HUES64 (cell line): Measurements from ENCODE around the gene CLNK.

ENCODE experiments used
- H3K27ac ChIP-seq: 2 replicates; pipeline ENCODE4 v1.7.0; 2013; ENCODE audit warnings: low read depth, low read length, inconsistent platforms
- H3K27me3 ChIP-seq: 2 replicates; pipeline ENCODE4 v1.6.1; 2013; ENCODE audit warnings: mild to moderate bottlenecking, low read length; ENCODE audit not compliant: insufficient read depth
- H3K36me3 ChIP-seq: 2 replicates; pipeline ENCODE4 v1.6.1; 2013; ENCODE audit warnings: mild to moderate bottlenecking, low read length; ENCODE audit not compliant: insufficient read depth
- H3K4me1 ChIP-seq: 2 replicates; pipeline ENCODE4 v1.6.1; 2013; ENCODE audit warnings: mild to moderate bottlenecking, low read length, moderate library complexity; ENCODE audit not compliant: insufficient read depth
- H3K4me3 ChIP-seq: 2 replicates; pipeline ENCODE4 v1.5.1; 2013; ENCODE audit warnings: mild to moderate bottlenecking, low read length, moderate library complexity
- H3K9ac ChIP-seq: 2 replicates; pipeline ENCODE4 v1.6.1; 2013; ENCODE audit warnings: mild to moderate bottlenecking, low read depth, low read length
- H3K9me3 ChIP-seq: 2 replicates; pipeline ENCODE4 v1.6.1; 2013; ENCODE audit warnings: low read depth, low read length; ENCODE audit not compliant: insufficient read depth
- WGBS: fragments of 150-250, 120-280 bp; methylation state at CpG from one replicate; pipeline ENCODE4 v1.1.7; 2013; ENCODE audit warnings: missing lambda C conversion rate; 5-methylcytosine and 5-hydroxymethylcytosine counted together

Gene CLNK

DNA sequence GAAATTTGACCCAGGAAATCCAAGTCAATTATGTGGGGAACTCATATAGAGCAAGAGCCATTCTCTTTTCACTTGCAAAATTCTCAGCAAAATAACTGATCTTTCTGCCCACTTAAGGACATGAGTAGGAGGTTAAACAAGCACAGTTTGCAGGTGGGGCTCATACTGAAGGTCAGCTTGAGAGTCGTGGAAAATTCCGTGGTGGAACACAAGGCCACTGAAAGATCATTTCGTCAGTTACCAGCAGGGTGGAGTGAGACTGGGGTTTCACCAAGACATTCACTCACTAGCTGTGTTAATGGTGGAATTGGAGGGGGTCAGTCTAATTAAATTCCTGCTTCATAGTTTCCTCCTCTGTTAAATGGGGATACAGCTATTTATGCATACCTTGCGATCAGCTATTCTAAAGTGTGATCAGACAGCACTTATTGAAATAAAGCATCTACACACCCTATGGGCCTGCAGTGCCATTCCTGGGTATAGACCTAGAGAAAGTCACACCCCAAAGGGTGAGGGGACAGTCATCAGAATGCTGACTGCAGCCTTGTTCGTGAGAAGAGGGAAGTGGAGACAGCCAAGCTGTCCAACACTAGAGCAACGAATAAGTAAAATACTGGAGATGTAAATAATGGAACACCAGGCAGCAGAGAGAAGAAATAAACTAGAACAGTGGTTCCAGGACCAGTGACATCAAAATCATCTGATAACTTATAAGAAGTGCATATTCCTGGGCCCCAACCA, 42.7 kb upstream of the CLNK start:
- 75% methylated on average over 6 of the region's 6 CpGs for WGBS
- H3K4me1 ChIP-seq, result no peaks in the 10 kb centered on the region; the same call in 1 of the 2 replicates
- no peak overlapping the region for H3K27ac ChIP-seq
- no peak overlapping the region for H3K9ac ChIP-seq
- no peak overlapping the region for H3K4me3 ChIP-seq
- H3K36me3 ChIP-seq, result no peaks in the 10 kb centered on the region
- H3K27me3 ChIP-seq, result no peaks in the 10 kb centered on the region
- no peaks in the 10 kb centered on the region for H3K9me3 ChIP-seq

DNA sequence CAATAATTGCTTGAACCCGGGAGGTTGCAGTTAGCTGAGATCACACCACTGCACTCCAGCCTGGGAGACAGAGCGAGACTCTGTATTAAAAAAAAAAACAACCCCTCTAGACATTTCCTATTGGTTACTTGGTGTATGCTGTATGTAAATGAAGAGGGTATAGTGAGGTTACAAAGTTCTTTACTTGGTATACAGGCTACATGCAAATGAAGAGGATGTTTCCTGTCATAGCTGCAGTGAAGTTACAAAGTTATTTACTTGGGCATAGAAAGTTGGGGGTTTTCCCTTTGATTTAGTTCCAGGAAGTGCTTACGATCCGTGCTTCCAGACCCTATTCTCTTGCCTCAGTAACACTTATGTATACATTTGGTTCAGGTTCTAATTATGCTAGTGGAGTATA, 38.4 kb upstream of the CLNK start:
- 87% methylated on average over 3 of the region's 4 CpGs for WGBS
- Histone ChIP-seq H3K9me3 (no peaks in the 10 kb centered on the region), H3K9ac (no peak overlapping the region), H3K27ac (no peak overlapping the region), H3K36me3 (no peaks in the 10 kb centered on the region), H3K4me1 (no peaks in the 10 kb centered on the region; the same call in 1 of the 2 replicates), H3K4me3 (no peak overlapping the region), H3K27me3 (no peaks in the 10 kb centered on the region)

DNA sequence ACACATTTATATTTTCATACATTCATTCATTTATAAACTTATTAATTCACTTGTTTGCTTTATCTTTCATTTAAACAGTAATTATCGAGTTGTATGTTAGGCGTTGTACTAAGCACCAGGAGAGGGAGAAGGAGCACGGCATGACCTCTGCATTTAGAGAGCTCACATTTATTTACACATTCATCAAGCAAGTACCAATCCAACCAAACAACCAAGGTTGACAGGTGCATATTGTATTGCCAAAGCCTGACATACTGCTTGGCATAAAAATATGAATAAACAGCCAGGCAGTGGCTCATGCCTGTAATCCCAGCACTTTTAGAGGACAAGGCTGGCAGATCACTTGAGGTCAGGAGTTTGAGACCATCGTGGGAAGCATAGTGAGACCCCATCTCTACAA, 37.0 kb upstream of the CLNK start:
- no peaks in the 10 kb centered on the region for H3K9me3 ChIP-seq
- 100% methylated on average over 3 of the region's 4 CpGs for WGBS
- no peaks in the 10 kb centered on the region; the same call in 1 of the 2 replicates for H3K4me1 ChIP-seq
- H3K36me3 ChIP-seq, result no peaks in the 10 kb centered on the region
- H3K27ac ChIP-seq, result no peak overlapping the region
- no peaks in the 10 kb centered on the region for H3K27me3 ChIP-seq
- H3K4me3 ChIP-seq, result no peak overlapping the region
- no peak overlapping the region for H3K9ac ChIP-seq

DNA sequence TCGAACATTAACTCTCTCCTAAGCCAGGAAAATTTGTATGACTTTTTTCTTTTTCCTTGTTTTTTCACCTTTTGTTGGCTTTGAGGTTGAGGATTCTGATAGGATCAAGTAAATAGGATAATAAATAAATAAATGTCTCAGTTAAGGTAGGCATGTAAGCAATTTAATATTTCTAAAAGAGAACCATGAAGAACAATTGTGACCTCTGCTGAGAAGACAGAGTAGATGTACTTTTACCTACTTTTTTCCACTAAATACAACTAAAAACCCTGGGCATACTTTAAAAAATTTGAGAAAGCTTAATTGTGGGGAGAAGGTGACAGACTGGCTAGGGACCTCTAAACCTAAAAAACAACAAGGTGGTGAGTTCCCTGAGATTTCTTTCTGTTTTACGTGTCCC, 31.6 kb upstream of the CLNK start:
- Histone ChIP-seq H3K27me3 (no peaks in the 10 kb centered on the region), H3K4me1 (peaks cover 7% of the 10 kb centered on the region; the same call in 1 of the 2 replicates), H3K9me3 (0 out of 2 replicates have a peak, but pooled peaks cover 2% of the 10 kb centered on the region), H3K4me3 (no peak overlapping the region), H3K27ac (no peak overlapping the region), H3K9ac (no peak overlapping the region), H3K36me3 (no peaks in the 10 kb centered on the region)
- 77% methylated on average over 2 of the region's 2 CpGs for WGBS

DNA sequence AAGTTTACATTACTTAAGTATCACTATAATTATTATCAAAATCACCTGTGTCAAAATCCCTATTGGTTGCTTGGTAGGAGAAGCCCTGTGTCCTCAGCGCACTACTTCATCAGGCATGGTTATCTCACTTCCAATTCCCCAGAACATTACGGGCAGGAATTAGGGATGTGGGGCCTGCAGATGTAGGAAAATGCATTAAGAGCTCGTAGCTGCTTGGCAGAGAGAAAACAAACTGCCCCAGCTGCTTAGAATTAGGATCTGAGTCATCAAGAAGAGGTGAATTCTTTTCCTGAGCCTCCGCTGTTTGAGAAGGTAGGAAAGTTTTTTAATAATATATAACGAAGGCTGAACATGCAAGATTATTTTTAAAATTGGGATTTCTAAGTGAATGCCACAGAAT, 31.1 kb upstream of the CLNK start:
- H3K27ac ChIP-seq, result no peak overlapping the region
- H3K4me1 ChIP-seq, result peaks cover 7% of the 10 kb centered on the region; the same call in 1 of the 2 replicates
- no peak overlapping the region for H3K9ac ChIP-seq
- WGBS, result 71% methylated on average over 5 of the region's 5 CpGs
- H3K27me3 ChIP-seq, result no peaks in the 10 kb centered on the region
- H3K9me3 ChIP-seq, result 0 out of 2 replicates have a peak, but pooled peaks cover 2% of the 10 kb centered on the region
- no peak overlapping the region for H3K4me3 ChIP-seq
- no peaks in the 10 kb centered on the region for H3K36me3 ChIP-seq

DNA sequence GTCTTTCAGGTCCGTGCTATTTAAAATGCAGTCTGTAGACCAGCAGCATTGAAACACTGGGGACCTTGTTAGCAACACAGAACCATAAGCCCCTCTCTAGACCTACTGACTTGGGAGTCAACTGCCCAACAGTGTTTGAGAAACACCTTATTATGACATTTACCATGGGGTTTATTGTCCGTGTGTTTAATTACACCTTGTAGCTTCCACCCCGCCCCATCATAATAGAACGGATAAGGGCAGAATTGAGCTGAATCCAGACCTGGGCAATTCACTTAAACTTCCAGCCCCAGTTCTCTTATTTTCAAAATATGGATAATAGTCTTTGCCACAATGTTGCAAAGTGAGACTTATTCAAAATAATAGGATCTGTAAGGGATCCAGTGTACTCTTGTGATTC, 30.6 kb upstream of the CLNK start:
- no peak overlapping the region for H3K4me3 ChIP-seq
- H3K27me3 ChIP-seq, result no peaks in the 10 kb centered on the region
- H3K27ac ChIP-seq, result no peak overlapping the region
- no peak overlapping the region for H3K9ac ChIP-seq
- 0 out of 2 replicates have a peak, but pooled peaks cover 2% of the 10 kb centered on the region for H3K9me3 ChIP-seq
- H3K36me3 ChIP-seq, result no peaks in the 10 kb centered on the region
- WGBS, result 92% methylated on average over 4 of the region's 4 CpGs
- H3K4me1 ChIP-seq, result peaks cover 7% of the 10 kb centered on the region; the same call in 1 of the 2 replicates

DNA sequence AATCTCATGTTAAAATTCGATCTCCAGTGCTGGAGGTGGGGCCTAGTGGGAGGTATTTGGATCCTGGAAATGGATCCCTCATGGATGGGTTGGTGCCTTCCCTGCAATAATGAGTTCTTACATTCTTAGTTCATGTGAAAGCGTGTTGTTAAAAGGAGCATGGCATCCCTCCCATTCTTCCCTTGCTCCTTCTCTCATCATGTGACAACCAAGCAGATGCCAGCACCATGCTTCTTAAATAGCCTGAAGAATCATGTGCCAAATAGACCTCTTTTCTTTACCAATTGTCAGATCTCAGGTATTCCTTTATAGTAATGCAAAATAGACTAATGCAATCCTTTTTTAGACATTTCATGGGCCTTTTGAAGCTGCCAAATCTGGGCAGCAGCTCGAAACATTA, 29.0 kb upstream of the CLNK start:
- no peak overlapping the region for H3K4me3 ChIP-seq
- H3K9me3 ChIP-seq, result 0 out of 2 replicates have a peak, but pooled peaks cover 2% of the 10 kb centered on the region
- H3K36me3 ChIP-seq, result no peaks in the 10 kb centered on the region
- H3K9ac ChIP-seq, result no peak overlapping the region
- H3K27ac ChIP-seq, result no peak overlapping the region
- H3K27me3 ChIP-seq, result no peaks in the 10 kb centered on the region
- peaks cover 7% of the 10 kb centered on the region; the same call in 1 of the 2 replicates for H3K4me1 ChIP-seq
- 95% methylated on average over 3 of the region's 3 CpGs for WGBS

DNA sequence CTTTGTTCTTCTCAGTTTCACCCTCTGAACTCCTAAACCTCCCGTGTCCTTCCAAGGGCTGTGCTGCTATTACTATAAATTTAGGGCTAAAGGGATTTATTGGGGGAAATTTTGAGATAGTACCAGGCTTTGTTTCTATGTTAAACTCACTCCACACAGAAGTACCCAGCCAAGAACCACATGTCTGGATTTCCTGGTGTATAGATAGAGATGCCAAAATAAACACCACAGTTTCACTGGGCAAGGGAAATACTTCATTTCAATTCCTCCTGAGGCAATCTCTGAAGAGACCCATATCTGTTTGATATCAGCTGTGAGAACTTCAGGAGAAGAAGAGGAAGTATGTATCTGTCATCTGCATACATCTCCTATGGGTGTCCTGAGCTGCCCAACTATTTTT, 21.7 kb upstream of the CLNK start:
- Histone ChIP-seq H3K27me3 (no peaks in the 10 kb centered on the region), H3K4me1 (no peaks in the 10 kb centered on the region), H3K27ac (no peak overlapping the region), H3K36me3 (no peaks in the 10 kb centered on the region), H3K4me3 (no peak overlapping the region), H3K9me3 (no peaks in the 10 kb centered on the region), H3K9ac (no peak overlapping the region)
- no CpG with 5 or more reads among the region's 1 CpG for WGBS

DNA sequence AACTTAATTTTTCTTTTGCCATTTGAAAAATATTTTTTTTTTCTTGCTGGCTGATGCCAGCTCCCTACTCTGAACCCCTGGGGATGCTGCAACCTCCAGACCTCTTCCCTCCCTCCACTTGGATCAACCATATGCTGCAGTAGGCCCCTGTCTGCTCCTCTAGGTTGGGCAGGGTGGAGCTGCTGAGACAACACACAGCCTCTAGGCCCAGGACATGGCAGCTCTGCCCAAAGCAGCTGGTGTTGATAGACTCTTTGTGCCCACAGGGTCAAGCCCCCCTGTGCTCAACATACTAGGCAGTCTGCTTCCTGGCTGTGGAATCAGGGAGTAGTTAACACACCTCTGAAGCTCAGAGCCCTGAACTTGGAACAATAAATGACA, 19.9 kb upstream of the CLNK start:
- H3K36me3 ChIP-seq, result no peaks in the 10 kb centered on the region
- H3K4me3 ChIP-seq, result no peak overlapping the region
- no peaks in the 10 kb centered on the region for H3K27me3 ChIP-seq
- H3K4me1 ChIP-seq, result no peaks in the 10 kb centered on the region
- H3K27ac ChIP-seq, result no peak overlapping the region
- no peak overlapping the region for H3K9ac ChIP-seq
- no peaks in the 10 kb centered on the region for H3K9me3 ChIP-seq

DNA sequence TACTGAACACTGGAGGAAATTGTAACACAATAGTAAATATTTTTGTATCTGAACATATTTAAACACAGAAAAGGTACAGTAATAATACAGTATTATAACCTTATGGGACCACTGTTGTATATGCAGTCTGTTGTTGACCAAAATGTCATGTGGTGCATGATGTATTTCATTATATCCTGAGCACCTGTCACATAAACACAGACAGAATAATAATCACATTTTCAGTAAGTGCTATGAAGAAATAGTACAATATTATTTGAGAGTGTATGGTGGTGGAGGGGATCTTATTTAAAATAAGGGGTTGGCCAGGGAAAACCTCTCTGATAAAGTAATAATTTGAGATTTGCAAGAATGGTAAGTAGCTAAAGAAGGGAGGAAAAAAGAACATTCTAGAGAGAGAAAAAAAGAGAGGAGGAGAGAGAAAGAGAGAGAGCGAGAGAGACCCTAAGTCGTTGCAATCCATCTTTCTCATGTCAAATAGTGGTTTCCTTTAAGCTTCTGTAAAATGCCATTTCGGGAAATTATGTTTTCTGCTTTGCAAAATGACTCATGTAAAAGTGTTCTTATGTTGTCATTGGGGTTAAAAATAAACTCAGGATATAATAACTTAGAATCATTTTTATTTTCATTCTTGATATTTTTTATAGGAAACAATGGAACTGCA, 19.3 kb upstream of the CLNK start:
- H3K4me3 ChIP-seq, result no peak overlapping the region

DNA sequence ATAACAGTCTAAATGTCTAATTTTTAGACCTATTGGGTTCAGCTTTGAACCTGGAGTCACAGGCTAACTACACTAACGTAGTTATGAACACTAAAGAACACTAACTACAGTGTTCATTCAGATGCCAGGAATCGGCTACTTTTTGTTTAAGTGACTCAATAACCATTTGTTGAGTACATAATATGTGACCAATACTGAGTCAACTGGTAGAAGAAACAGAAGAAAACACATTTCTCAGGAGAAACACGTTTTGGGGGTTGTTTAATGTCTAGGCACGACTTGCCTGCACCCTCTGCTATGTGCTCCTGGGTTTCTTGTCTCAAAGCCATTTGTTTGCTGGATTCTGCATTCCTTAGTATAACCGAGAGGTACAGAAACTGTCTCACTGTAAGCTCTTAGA, 18.6 kb upstream of the CLNK start:
- H3K27me3 ChIP-seq, result no peaks in the 10 kb centered on the region
- no peak overlapping the region for H3K9ac ChIP-seq
- no peak overlapping the region for H3K27ac ChIP-seq
- H3K4me1 ChIP-seq, result no peaks in the 10 kb centered on the region
- H3K36me3 ChIP-seq, result no peaks in the 10 kb centered on the region
- H3K4me3 ChIP-seq, result no peak overlapping the region
- 89% methylated on average over 5 of the region's 5 CpGs for WGBS
- no peaks in the 10 kb centered on the region for H3K9me3 ChIP-seq

More for the DNA sequence above, 19.3 kb upstream of the CLNK start:
- Histone ChIP-seq H3K9ac (no peak overlapping the region), H3K27ac (no peak overlapping the region), H3K9me3 (no peaks in the 10 kb centered on the region), H3K27me3 (no peaks in the 10 kb centered on the region), H3K4me1 (no peaks in the 10 kb centered on the region), H3K36me3 (no peaks in the 10 kb centered on the region)
- 94% methylated on average over 3 of the region's 3 CpGs for WGBS
